Activated B cell treated with CpG ODN at 0.5 μM for 24 hours (primary cell): ENCODE measurements around the gene GLRX5. TPM values are rescaled to one million over a fixed set of nuclear protein-coding genes. Genes with fewer than 3 reads are reported as not detected.

Experiments
- ATAC-seq: fragments of 200-7000 bp; cut with Tn5 transposase; one replicate; pipeline ENCODE4 v1.10.0; 2021; ENCODE audit warnings: low read depth, mild to moderate bottlenecking, moderate library complexity
- CTCF ChIA-PET: fragments of 350-600 bp; sonication (Branson Sonifier 250); formaldehyde crosslinking; loops from one replicate; lab custom pipeline; 2021; ENCODE audit warnings: antibody characterized with exemption; lab: Charles Lee
- POLR2A ChIA-PET: fragments of 350-600 bp; sonication (Branson Sonifier 250); formaldehyde crosslinking; loops from one replicate; lab custom pipeline; 2021; ENCODE audit warnings: antibody characterized with exemption; lab: Charles Lee
- DNase-seq: peaks from one replicate; pipeline ENCODE4 v3.0.0; 2022
- H3K27ac Mint-ChIP-seq: one replicate; pipeline ENCODE4 v1.8.0; 2020; ENCODE audit warnings: mixed read lengths
- H3K27me3 Mint-ChIP-seq: one replicate; pipeline ENCODE4 v1.8.0; 2021; ENCODE audit warnings: mixed read lengths
- H3K36me3 Mint-ChIP-seq: one replicate; pipeline ENCODE4 v1.8.0; 2021; ENCODE audit warnings: low read depth, mixed read lengths
- H3K4me1 Mint-ChIP-seq: one replicate; pipeline ENCODE4 v1.8.0; 2021; ENCODE audit warnings: mixed read lengths
- H3K4me3 Mint-ChIP-seq: one replicate; pipeline ENCODE4 v1.8.0; 2020; ENCODE audit warnings: mild to moderate bottlenecking, mixed read lengths
- H3K9me3 Mint-ChIP-seq: one replicate; pipeline ENCODE4 v1.8.0; 2020; ENCODE audit warnings: mixed read lengths
- intact Hi-C: fragments of 100-400 bp; cut with micrococcal nuclease; formaldehyde crosslinking; loops from one replicate; pipeline ENCODE4 v1.15.1; 2024
- total RNA-seq: library from RNA; stranded (reverse); gene quantifications from 2 replicates; pipeline ENCODE4 v1.2.3, GENCODE V29; 2022
- TF ChIP-seq, protein P1 (sequence below): fragments of 200-600 bp; IDR thresholded peaks from one replicate; pipeline ENCODE4 v1.8.0; 2022; ENCODE audit warnings: antibody characterized with exemption, mild to moderate bottlenecking

GLRX5 gene
- total RNA-seq, 1 donor from 2014 or later = 20.5 TPM

DNA sequence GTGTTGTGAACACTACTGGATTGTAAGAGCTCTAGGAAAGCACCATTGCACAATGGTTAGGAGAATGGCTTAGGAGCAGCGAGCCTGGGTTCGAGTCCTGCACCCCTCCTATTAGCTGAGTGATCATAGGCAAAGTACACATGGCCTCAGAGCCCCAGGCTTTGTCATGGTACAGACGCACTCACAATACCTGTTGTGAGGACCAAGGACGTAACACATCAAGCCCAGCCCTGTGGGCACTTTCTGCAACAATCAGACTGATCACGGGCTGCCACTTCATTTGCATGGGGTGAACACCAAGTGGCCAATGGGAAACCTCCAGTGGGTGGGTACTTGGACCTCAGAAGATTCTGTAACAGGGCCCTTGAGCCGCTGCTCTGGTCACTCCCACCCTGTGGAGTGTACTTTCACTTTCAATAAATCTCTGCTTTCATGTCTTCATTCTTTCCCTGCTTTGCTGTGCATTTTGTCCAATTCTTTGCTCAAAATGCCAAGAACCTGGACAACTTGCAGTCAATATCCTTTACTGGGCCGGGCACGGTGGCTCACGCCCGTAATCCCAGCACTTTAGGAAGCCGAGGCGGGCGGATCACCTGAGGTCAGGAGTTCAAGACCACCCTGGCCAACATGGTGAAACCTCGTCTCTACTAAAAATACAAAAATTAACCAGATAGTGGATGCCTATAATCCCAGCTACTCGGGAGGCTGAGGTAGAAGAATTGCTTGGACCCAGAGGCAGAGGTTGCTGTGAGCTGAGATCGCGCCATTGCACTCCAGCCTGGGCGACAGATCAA is 28.2 kb downstream of the GLRX5 start:
- ChIA-PET CTCF (interaction anchor here (1.0 to 5.9 kb wide), 5 partner anchors 7 to 430 kb away, joined by 3 to 71 read pairs (median 10); no protein-coding TSS in a partner anchor), POLR2A (no interaction called here)
- H3K9me3 Mint-ChIP-seq = no peaks in the 10 kb centered on the region
- TF ChIP-seq, protein P1, sequence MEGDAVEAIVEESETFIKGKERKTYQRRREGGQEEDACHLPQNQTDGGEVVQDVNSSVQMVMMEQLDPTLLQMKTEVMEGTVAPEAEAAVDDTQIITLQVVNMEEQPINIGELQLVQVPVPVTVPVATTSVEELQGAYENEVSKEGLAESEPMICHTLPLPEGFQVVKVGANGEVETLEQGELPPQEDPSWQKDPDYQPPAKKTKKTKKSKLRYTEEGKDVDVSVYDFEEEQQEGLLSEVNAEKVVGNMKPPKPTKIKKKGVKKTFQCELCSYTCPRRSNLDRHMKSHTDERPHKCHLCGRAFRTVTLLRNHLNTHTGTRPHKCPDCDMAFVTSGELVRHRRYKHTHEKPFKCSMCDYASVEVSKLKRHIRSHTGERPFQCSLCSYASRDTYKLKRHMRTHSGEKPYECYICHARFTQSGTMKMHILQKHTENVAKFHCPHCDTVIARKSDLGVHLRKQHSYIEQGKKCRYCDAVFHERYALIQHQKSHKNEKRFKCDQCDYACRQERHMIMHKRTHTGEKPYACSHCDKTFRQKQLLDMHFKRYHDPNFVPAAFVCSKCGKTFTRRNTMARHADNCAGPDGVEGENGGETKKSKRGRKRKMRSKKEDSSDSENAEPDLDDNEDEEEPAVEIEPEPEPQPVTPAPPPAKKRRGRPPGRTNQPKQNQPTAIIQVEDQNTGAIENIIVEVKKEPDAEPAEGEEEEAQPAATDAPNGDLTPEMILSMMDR = no peak
- no peaks in the 10 kb centered on the region for H3K36me3 Mint-ChIP-seq
- no peak overlapping the region for H3K4me3 Mint-ChIP-seq
- peaks cover 19% of the 10 kb centered on the region for H3K27me3 Mint-ChIP-seq
- ATAC-seq = no peak
- H3K27ac Mint-ChIP-seq = no peak overlapping the region
- H3K4me1 Mint-ChIP-seq = peaks cover 9% of the 10 kb centered on the region
- intact Hi-C loops = no loop called here
- DNase-seq = no peak

GRCh38 chr14:95564060-95564459 is 29.2 kb downstream of the GLRX5 start:
- no peak for ATAC-seq
- CTCF ChIA-PET = interaction anchor here (5.6 to 5.9 kb wide), 2 partner anchors 210 to 429 kb away, joined by 44 to 71 read pairs; no protein-coding TSS in a partner anchor

GRCh38 chr14:95569440-95569839 is 34.6 kb downstream of the GLRX5 start:
- no peak overlapping the region for H3K27ac Mint-ChIP-seq
- intact Hi-C loops = no loop called here
- H3K27me3 Mint-ChIP-seq = peaks cover 31% of the 10 kb centered on the region

More at GRCh38 chr14:95564060-95564459, 29.2 kb downstream of the GLRX5 start:
- Mint-ChIP-seq H3K9me3 (no peaks in the 10 kb centered on the region), H3K27me3 (peaks cover 23% of the 10 kb centered on the region), H3K4me1 (peaks cover 9% of the 10 kb centered on the region), H3K4me3 (no peak overlapping the region), H3K36me3 (no peaks in the 10 kb centered on the region), H3K27ac (no peak overlapping the region)
- POLR2A ChIA-PET = no interaction called here
- intact Hi-C loops = no loop called here
- TF ChIP-seq, protein P1 = no peak
- DNase-seq = no peak

GRCh38 chr14:95573313-95573712 is 38.5 kb downstream of the GLRX5 start:
- DNase-seq (no peak), ATAC-seq (no peak)
- ChIA-PET CTCF (no interaction called here), POLR2A (no interaction called here)
- H3K4me3 Mint-ChIP-seq = no peak overlapping the region
- intact Hi-C loops = no loop called here
- no peak overlapping the region for H3K27ac Mint-ChIP-seq
- peaks cover 43% of the 10 kb centered on the region for H3K27me3 Mint-ChIP-seq
- H3K36me3 Mint-ChIP-seq = no peaks in the 10 kb centered on the region
- no peaks in the 10 kb centered on the region for H3K9me3 Mint-ChIP-seq
- TF ChIP-seq, protein P1 = no peak
- H3K4me1 Mint-ChIP-seq = peaks cover 26% of the 10 kb centered on the region

More at GRCh38 chr14:95569440-95569839, 34.6 kb downstream of the GLRX5 start:
- POLR2A ChIA-PET = no interaction called here
- H3K4me3 Mint-ChIP-seq = no peak overlapping the region
- no peak for DNase-seq
- peaks cover 5% of the 10 kb centered on the region for H3K4me1 Mint-ChIP-seq
- H3K36me3 Mint-ChIP-seq = no peaks in the 10 kb centered on the region
- ATAC-seq = no peak
- CTCF ChIA-PET = no interaction called here
- no peaks in the 10 kb centered on the region for H3K9me3 Mint-ChIP-seq
- TF ChIP-seq, protein P1 = no peak

DNA sequence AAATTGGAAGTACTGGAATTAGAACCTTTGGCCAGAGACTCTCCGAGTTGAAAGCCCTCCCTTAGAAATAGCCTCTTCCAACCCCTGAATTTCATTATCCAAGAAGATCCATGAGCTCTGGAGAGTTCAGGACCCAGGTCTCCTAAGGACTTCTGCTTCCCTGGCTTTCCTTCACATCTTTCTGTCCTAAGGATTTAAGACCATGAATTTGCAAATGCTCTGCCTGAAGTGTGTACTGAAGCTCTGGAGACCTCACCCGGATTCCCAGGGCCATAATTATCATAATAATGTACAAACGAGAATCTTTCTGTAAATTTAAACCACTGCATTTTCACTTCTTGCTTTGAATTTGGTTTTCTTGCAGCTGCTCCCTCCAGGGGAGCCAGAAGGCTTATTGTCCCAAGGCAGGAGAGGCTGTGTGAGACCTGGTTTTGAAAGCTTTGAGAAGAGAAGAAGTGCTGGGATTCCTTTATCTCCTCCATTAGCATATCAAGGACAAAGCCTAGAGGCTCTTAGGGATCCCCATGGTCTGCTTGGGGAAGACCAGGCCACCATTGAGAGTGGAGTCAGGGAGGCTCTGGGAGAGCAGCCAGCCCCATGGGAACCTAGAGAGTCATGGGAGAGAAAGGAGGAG is 41.1 kb downstream of the GLRX5 start:
- DNase-seq = no peak
- no peak overlapping the region for H3K4me3 Mint-ChIP-seq
- TF ChIP-seq, protein P1 = no peak
- no peaks in the 10 kb centered on the region for H3K36me3 Mint-ChIP-seq
- intact Hi-C loops = loop anchor here (5.0 kb wide), 1 partner anchor 86 kb away; no protein-coding TSS in a partner anchor
- CTCF ChIA-PET = interaction anchor here (0.9 kb wide), 1 partner anchor 12 kb away, joined by 3 read pairs; no protein-coding TSS in a partner anchor
- peaks cover 43% of the 10 kb centered on the region for H3K27me3 Mint-ChIP-seq
- H3K9me3 Mint-ChIP-seq = no peaks in the 10 kb centered on the region
- POLR2A ChIA-PET = no interaction called here
- peaks cover 26% of the 10 kb centered on the region for H3K4me1 Mint-ChIP-seq
- H3K27ac Mint-ChIP-seq = no peak overlapping the region
- ATAC-seq = no peak
